Left renal cortex interstitium (tissue), 4 donors: ENCODE measurements around the gene ASGR1. TPM values are rescaled to one million over a fixed set of nuclear protein-coding genes. Genes with fewer than 3 reads are reported as not detected.

ENCODE experiments used
- DNase-seq, 4 donors: peaks; one replicate each; pipeline ENCODE4 v3.0.0-alpha.2; 2013; ENCODE audit warnings: low read depth in 4 of 4, low spot score in 2 of 4, missing footprints in 1 of 4
- polyA plus RNA-seq, 4 donors: library from polyadenylated mRNA; unstranded; fragments of 120-200 nt; gene quantifications; one replicate each; pipeline ENCODE4 v1.2.1, GENCODE V29; 2013; ENCODE audit not compliant: insufficient read length in 4 of 4

Gene ASGR1
- polyA plus RNA-seq, 4 donors = 6.3 to 10.1 (median 8.3) TPM

DNA sequence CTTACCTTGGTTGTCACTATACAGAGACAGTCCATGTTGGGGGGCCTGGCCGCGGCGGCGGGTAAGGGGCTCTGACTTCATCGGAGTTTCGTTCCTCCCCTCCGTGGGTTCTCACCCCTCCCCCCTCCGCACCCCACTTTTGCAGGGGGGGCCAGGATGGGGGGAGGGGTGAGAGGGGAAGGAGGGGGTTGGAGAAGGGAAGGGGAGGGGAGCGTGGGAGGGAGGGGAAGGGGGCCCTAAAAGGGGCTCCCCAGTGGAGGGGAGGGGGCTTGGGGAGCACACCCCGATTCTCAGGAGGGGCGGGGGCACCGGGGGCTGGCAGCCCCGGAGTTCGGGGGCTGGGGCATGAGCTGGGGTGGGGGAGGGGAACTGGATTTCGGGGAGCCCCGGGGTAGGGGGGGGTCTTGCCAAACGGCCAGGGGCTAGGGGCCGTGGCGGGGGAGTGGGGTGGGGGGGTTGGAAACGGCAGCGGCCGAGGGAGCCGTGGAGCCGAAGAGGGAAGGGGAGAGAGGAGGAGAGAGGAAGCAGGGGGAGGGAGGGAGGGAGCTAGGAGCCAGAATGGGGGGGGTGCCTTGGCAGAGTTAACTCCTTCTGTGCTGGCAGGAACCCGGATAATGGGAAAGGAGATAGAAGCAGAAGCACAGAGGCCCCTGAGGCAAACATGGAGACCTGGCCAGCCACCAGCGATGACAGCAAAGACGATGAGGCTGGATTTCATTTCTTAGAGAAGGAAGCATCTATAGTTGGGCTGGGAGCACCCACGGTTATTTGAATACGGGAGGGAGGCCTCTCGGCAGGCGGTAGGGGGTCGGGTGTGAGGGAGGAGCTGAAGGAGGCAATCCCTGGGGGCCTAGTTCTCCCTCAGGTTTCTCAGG is 38.2 kb upstream of the ASGR1 start:
- no peak for DNase-seq

DNA sequence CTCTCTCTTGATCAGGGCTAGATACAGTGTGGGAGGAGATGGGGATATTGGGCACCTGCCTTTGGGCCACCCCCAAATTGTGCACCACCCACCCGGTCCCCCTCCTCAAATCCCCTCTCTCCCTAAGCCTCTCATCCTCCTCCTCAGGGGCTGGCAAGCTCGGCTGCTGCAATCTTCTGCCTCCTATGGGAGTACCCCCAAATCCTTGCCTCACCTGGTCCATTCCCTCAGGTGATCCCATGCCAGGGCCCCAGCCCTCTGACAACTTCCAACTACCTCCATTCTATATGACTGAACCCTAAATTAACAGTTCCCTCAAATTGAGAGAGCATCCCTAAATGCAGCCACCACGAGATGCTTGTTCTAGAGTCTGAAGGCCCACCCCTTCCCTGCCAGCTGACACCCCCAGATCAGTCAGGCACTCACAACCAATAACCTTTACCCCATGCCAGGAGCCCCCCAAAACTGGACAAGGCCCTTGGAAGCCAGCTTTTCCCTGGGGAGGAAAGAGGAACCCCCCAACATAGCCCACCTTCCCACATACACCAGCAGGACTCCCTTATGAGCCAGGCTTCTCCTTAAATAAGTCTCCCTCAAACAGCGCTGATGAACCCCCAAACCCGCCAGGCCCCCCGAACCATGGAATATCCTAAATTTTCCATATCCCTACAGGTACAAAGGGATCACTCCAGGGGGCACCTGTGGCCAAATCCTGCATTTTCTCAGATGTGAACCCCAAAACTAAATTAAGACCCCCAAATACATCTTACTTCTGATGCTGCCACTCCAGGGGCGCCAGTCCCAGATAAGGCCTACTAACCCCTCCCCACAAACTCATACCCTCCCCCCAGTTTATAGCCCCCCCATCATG is 37.3 kb upstream of the ASGR1 start:
- DNase-seq = no peak

DNA sequence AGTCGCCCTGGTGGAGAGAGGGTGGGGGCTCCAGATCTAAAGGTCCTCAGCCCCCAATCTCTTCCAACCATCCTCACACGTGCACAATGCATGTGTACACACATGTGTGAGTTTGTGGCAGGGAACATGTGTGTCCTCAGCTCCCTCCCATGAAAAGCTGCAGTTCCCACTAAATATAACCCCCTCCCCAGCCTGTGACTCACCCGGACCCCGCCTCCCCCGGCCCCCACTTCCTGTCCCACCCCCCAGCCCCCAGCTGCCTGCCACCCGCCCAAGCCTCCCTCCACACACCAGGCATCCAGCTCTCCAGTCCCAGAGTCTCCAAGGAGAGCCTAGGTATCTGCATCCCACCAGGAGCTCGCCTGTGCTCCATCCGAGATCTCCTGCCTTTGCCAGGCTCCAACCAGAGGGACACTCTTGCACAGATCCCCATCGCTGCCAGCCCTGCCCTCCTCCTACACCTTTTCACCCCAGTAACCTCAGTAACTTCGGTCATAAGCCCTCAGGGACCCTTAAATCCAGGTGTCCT is 36.5 kb upstream of the ASGR1 start:
- no peak for DNase-seq

DNA sequence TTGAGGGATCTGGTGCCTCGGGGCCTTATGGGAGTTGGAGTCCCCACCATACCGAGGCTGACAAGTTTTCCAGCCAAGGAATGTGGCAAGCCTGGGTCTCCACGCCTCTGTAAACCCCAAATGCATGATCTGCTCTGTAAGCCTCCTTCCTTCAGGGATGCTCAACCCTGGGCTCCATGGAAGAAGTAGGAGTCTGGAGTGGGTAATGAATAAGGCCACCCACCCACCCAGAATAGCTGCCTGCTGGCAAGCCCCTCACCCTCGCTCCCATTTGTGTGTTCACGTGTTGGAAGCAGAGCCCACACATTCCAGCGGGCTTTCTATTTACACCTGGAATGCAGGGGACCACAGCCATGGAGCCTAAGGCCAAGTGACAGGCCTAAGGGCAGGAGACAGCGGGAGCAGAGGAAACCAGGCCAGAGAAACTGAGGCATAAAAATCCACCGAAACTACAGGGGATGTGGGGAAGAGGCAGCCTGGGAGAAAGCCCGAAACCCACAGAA is 36.0 kb upstream of the ASGR1 start:
- peak in 1 of 4 donors; percentile 90 for DNase-seq

- peak in 3 of 4 donors; percentile 96 to 98 (median 98) for DNase-seq
Measured at GRCh38 chr17:7214300-7215135, 35.3 kb upstream of the ASGR1 start.

DNA sequence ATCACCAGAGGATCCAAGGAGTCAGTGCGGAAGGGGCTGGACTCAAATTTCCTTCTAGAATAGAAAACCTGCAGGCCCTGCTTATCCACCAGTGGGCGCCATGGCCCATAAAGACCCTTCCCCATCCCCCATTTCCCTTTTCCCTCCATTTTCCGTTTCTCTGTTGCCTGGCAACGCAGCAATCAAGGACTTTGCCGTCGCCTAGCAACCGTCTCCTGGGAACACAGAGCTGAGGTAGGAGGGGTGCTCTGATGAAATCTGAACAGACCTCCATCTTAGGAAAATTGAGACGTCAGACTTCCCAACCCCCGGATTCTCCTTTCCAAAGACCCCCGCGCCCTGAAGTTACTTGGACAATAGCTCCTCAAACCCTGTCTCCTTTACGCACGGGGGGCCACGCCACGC is 34.7 kb upstream of the ASGR1 start:
- peak in 3 of 4 donors; percentile 84 to 94 (median 94) for DNase-seq

- no peak for DNase-seq
Measured at GRCh38 chr17:7211491-7212273, 32.5 kb upstream of the ASGR1 start.

- no peak for DNase-seq
Measured at GRCh38 chr17:7208754-7209460, 29.7 kb upstream of the ASGR1 start.

DNA sequence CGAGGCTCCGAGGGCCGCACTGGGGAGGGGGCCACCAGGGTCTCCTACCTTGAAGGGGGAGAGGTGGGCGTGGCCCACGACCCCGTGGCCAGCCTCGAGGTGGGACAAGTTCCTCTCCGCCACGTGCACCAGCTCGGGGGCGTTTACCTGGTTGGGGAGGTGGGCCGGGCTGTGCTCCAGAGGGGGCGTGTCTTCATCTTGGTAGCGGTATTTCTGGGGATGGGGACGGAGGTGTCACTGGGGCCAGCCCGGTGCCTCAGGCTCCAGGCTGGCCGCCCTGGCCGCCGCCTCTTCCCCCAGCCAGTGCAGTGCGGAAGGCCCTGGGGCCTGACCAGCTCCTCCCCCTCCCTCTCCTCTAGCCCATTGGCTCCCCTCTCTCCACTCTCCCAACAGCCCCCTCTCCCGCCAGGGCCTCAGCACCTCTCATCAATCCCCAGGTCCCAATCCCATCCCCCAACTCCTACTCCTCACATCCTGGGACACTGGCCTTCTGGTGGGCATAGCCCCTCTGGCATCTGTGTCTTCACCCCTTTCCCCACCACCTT is 28.9 kb upstream of the ASGR1 start:
- DNase-seq = no peak

- no peak for DNase-seq
Measured at GRCh38 chr17:7207120-7208001, 28.2 kb upstream of the ASGR1 start.

DNA sequence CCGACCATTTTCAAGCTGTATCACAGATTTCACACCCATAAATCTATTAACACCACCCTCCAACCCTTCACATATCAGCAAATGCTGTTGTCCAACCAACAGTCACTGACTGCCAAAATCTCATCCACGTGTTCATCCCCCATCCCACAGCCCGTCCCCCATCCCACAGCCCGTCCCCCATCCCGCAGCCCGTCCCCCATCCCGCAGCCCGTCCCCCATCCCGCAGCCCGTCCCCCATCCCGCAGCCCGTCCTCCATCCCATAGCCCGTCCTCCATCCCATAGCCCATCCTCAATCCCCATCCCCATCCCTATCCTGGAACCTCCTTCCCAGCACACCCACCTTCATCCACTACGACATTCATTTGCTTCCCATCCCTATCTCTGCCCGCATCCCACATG is 26.4 kb upstream of the ASGR1 start:
- DNase-seq = no peak

DNA sequence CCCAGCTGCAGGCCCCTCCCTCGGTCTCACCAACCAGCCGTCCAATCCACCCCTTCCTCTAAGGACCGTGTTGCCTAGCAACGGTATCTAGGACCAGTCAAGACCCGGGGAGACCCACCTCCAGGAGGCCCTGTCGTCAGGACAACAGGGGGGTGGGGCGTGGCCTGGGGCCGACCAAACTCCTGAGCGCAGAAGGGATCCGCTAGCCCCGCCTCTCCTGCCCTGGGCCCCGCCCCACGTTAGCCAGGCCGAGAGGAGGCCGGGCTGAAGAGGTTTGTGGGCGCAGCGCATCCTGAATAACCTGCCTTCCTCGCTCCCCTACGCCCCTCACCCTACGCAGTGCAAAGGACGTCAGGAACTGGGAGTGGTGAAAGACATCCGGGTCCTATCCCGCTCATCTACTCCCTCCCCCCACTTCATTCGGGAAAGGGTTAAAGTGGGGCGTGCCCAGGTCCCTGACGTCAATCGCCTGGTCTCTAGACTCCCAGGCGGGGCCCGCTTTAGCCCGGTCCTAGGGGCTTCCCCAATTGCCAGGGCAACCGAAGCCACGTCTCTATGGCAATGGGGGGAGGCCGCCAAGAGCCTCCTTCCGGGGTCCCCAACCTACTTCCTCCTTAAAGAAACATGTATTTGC is 25.8 kb upstream of the ASGR1 start:
- DNase-seq = peak in 2 of 4 donors; percentile 74 to 78

- DNase-seq = no peak
Measured at GRCh38 chr17:7204336-7204735, 25.2 kb upstream of the ASGR1 start.

- no peak for DNase-seq
Measured at GRCh38 chr17:7203391-7203790, 24.2 kb upstream of the ASGR1 start.

- DNase-seq = no peak
Measured at GRCh38 chr17:7196651-7197401, 17.7 kb upstream of the ASGR1 start.

DNA sequence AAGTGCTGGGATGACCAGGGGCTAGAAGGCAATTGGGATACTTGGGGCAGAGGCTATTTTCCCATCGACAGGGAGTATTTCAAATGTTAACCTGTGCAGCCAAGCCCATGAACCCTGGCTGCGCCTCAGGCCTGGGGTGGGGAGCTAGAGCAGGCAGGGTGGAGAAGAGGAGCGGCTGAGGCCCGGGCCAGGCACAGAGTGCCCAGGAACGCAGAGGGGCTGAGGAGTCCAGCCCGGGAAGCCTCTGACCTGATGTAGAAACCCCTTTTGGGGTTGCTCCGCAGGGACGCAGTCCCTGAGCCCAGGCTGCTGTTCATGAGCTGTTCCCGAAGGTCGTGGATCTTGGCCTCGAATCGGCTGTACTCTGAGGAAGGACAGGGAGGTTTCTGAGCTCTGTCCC is 16.8 kb upstream of the ASGR1 start:
- no peak for DNase-seq
